Liver (tissue), 9 donors: Measurements from ENCODE around the gene FCN1. TPM values are rescaled to one million over a fixed set of nuclear protein-coding genes. Genes with fewer than 3 reads are reported as not detected.

Experiments used
- DNase-seq: peaks from one replicate; pipeline ENCODE4 v3.0.0-alpha.2; 2017; ENCODE audit warnings: low spot score
- H3K27ac ChIP-seq, 2 donors: one replicate each; pipeline ENCODE4 v1.7.0; 2013; ENCODE audit warnings: inconsistent platforms in 2 of 2, low read length in 2 of 2, control low read depth in 1 of 2, low read depth in 1 of 2, mild to moderate bottlenecking in 1 of 2
- H3K27me3 ChIP-seq, 4 donors: one replicate each; pipeline versions ENCODE4 v1.6.1 to v1.7.0; 2013; ENCODE audit warnings: low read length in 3 of 4, inconsistent platforms in 1 of 4, mild to moderate bottlenecking in 1 of 4, moderate library complexity in 1 of 4; ENCODE audit not compliant: control insufficient read depth in 4 of 4, insufficient read depth in 4 of 4
- H3K36me3 ChIP-seq, 4 donors: one replicate each; pipeline versions ENCODE4 v1.6.1 to v1.7.0; 2013; ENCODE audit warnings: low read length in 3 of 4, mild to moderate bottlenecking in 3 of 4, low read depth in 1 of 4, moderate library complexity in 1 of 4; ENCODE audit not compliant: control insufficient read depth in 4 of 4, insufficient read depth in 3 of 4
- H3K4me1 ChIP-seq, 4 donors: one replicate each; pipeline versions ENCODE4 v1.6.1 to v1.7.0; 2013; ENCODE audit warnings: low read length in 3 of 4, mild to moderate bottlenecking in 3 of 4, moderate library complexity in 1 of 4; ENCODE audit not compliant: control insufficient read depth in 4 of 4, insufficient read depth in 4 of 4
- H3K4me3 ChIP-seq, 3 donors: one replicate each; pipeline versions ENCODE4 v1.6.1 to v1.7.0; 2013; ENCODE audit warnings: low read length in 3 of 3, control low read depth in 1 of 3, low read depth in 1 of 3, mild to moderate bottlenecking in 1 of 3
- H3K9ac ChIP-seq, 2 donors: one replicate each; pipeline ENCODE4 v1.7.0; 2013; ENCODE audit warnings: low read length in 2 of 2, mild to moderate bottlenecking in 2 of 2, moderate library complexity in 2 of 2, control low read depth in 1 of 2, low read depth in 1 of 2
- H3K9me3 ChIP-seq, 4 donors: one replicate each; pipeline versions ENCODE4 v1.6.1 to v1.7.0; 2013; ENCODE audit warnings: low read length in 3 of 4; ENCODE audit not compliant: control insufficient read depth in 4 of 4
- CTCF ChIP-seq: fragments of 150-350 bp; IDR thresholded peaks from 2 replicates; pipeline ENCODE4 v1.5.1; 2017; ENCODE audit warnings: improper control_type of control experiment, low read depth, low read length; ENCODE audit not compliant: missing input control
- EGR1 ChIP-seq, 2 donors: IDR thresholded peaks; 2 replicates each; pipeline ENCODE4 v1.6.1; 2016 to 2018; ENCODE audit warnings: antibody characterized with exemption in 2 of 2, low read depth in 2 of 2
- FOXA2 ChIP-seq: IDR thresholded peaks from 2 replicates; pipeline ENCODE4 v1.6.1; 2016; ENCODE audit warnings: antibody characterized with exemption
- HNF4A ChIP-seq, 2 donors: conservative IDR thresholded peaks; 2 replicates each; pipeline ENCODE4 v1.6.1; 2016; ENCODE audit warnings: antibody characterized with exemption in 2 of 2, mild to moderate bottlenecking in 2 of 2
- HNF4G ChIP-seq: IDR thresholded peaks from 2 replicates; pipeline ENCODE4 v1.6.1; 2016; ENCODE audit warnings: antibody characterized with exemption
- NR2F2 ChIP-seq: IDR thresholded peaks from 2 replicates; pipeline ENCODE4 v1.6.1; 2016; ENCODE audit warnings: antibody characterized with exemption
- REST ChIP-seq: IDR thresholded peaks from 2 replicates; pipeline ENCODE4 v1.6.1; 2016; ENCODE audit warnings: antibody characterized with exemption, mild to moderate bottlenecking
- RXRA ChIP-seq, 2 donors: IDR thresholded peaks; 2 replicates each; pipeline ENCODE4 v1.6.1; 2017 to 2018; ENCODE audit warnings: antibody characterized with exemption in 2 of 2, mild to moderate bottlenecking in 1 of 2
- SP1 ChIP-seq: IDR thresholded peaks from 2 replicates; pipeline ENCODE4 v1.6.1; 2018; ENCODE audit warnings: antibody characterized with exemption, mild to moderate bottlenecking
- TAF1 ChIP-seq: conservative IDR thresholded peaks from 2 replicates; pipeline ENCODE4 v1.6.1; 2016; ENCODE audit warnings: antibody characterized with exemption, mild to moderate bottlenecking
- YY1 ChIP-seq: IDR thresholded peaks from 2 replicates; pipeline ENCODE4 v1.6.1; 2016; ENCODE audit warnings: antibody characterized with exemption, mild to moderate bottlenecking
- ZBTB33 ChIP-seq: IDR thresholded peaks from 2 replicates; pipeline ENCODE4 v1.6.1; 2016; ENCODE audit warnings: antibody characterized with exemption
- WGBS: extraction: QIAGEN DNeasy Blood & Tissue Kit; methylation state at CpG from one replicate; pipeline ENCODE4 v1.1.7; 2013; 5-methylcytosine and 5-hydroxymethylcytosine counted together
- polyA plus RNA-seq, 2 donors: library from polyadenylated mRNA; stranded (reverse) in 1 of 2; unstranded in 1 of 2; fragments of 200-250 nt in 1 of 2; fragments of >200 nt in 1 of 2; fragmentation: Nextera tagmentation in 1 of 2; extraction: Ambion mirVana in 1 of 2; gene quantifications; one replicate each; pipeline versions ENCODE4 v1.2.1 to v1.2.3, GENCODE V29; 2013 to 2015
- total RNA-seq, 2 donors: library from RNA; depleted of rRNA; stranded (reverse); fragments of >200 nt; gene quantifications; one replicate each; pipeline ENCODE4 v1.2.3, GENCODE V29; 2014
- TF ChIP-seq, protein P1 (sequence below): IDR thresholded peaks from 2 replicates; pipeline ENCODE4 v1.6.1; 2016; ENCODE audit warnings: antibody characterized with exemption
- TF ChIP-seq, protein P2 (sequence below): IDR thresholded peaks from 2 replicates; pipeline ENCODE4 v1.6.1; 2016; ENCODE audit warnings: antibody characterized with exemption
- donor health status: healthy.
- donor health status: healthy.
- donor health status: healthy.
- donor health status: healthy.
- donor health status: healthy.

Gene FCN1
- total and polyA plus RNA-seq, 4 donors = 0.97 to 15.0 (median 5.4) TPM

- no peaks in the 10 kb centered on the region for H3K36me3 ChIP-seq
- H3K4me1 ChIP-seq = no peaks in the 10 kb centered on the region
- H3K9me3 ChIP-seq = peaks cover 0 to 3% (median 0%) of the 10 kb centered on the region in 4 donors
- no peak overlapping the region for H3K4me3 ChIP-seq
- TF ChIP-seq SP1 = no peak
- no peak for TF ChIP-seq FOXA2
- TF ChIP-seq HNF4G = no peak
- TF ChIP-seq EGR1 (IDR thresholded peaks at IDR 0.05; ENCODE audit: low read depth in 2 of 2) = no peak
- no peak for TF ChIP-seq REST
- TF ChIP-seq NR2F2 = no peak
- no peak for TF ChIP-seq TAF1
- no peak for TF ChIP-seq RXRA (IDR thresholded peaks at IDR 0.05)
- no peak for TF ChIP-seq HNF4A (conservative IDR thresholded peaks at IDR 0.05)
- TF ChIP-seq, protein P1, sequence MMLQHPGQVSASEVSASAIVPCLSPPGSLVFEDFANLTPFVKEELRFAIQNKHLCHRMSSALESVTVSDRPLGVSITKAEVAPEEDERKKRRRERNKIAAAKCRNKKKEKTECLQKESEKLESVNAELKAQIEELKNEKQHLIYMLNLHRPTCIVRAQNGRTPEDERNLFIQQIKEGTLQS = no peak
- TF ChIP-seq CTCF = no peak
- no peak for TF ChIP-seq YY1
- DNase-seq = no peak
- WGBS = 60% methylated on average over 16 of the region's 16 CpGs
- no peak overlapping the region for H3K27ac ChIP-seq
- H3K9ac ChIP-seq = no peak overlapping the region
- peaks cover 0 to 2% (median 0%) of the 10 kb centered on the region in 4 donors for H3K27me3 ChIP-seq
Measured at GRCh38 chr9:134962065-134962972, 44.6 kb upstream of the FCN1 start.

DNA sequence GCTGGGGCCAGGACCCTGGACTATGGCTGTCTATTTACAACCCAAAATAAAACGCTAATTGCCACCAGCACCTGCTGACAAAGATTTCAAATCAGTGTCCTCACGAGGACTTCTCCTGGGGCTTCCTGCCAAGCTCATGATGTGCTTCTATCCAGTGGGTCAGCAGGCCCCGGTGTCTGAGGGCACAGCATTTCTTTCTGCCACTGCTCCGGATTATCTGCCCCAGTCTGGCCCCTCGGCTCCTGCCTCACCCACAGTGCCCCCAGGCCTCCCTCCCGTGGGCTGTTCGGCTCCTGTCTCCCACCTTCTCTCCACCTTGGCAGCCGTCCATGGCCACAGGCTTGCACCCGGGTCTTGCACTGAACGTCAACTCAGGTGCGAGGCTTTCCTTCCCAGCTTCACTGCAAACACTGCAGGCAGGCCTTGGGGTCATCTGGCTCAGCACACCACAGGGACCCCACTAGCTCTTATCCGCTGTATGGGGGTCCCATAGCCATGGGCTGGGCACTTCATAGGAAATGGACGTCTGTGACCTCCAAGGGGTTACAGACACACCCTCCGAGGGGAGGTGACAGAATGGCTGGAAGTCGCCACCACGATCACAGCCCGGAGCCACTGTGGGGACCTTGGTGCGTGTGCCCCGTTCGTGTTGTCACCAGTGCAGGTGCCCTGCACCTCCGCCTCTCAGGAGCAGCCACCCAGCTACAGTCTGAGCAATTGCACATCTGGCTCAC is 43.8 kb upstream of the FCN1 start:
- 71% methylated on average over 21 of the region's 21 CpGs for WGBS
- DNase-seq = no peak

More for the DNA sequence above, 43.8 kb upstream of the FCN1 start:
- Histone ChIP-seq H3K36me3 (no peaks in the 10 kb centered on the region), H3K4me1 (no peaks in the 10 kb centered on the region), H3K27ac (no peak overlapping the region), H3K4me3 (no peak overlapping the region), H3K27me3 (no peaks in the 10 kb centered on the region), H3K9me3 (peaks cover 0 to 3% (median 0%) of the 10 kb centered on the region in 4 donors), H3K9ac (no peak overlapping the region)
- no peak for TF ChIP-seq ZBTB33
- TF ChIP-seq, protein P2, sequence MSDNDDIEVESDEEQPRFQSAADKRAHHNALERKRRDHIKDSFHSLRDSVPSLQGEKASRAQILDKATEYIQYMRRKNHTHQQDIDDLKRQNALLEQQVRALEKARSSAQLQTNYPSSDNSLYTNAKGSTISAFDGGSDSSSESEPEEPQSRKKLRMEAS = no peak
- TF ChIP-seq, protein P1 = no peak
- no peak for TF ChIP-seq NR2F2
